MM.1S (cell line): ENCODE results near the gene SLC13A4.

Experiments used
- DNase-seq: peaks from one replicate; pipeline ENCODE4 v3.0.0-alpha.2; 2015
- H2AFZ ChIP-seq: fragments of 300-600 bp; sonication (generic); 2 replicates; pipeline ENCODE4 v1.6.0; 2016; ENCODE audit warnings: antibody characterized with exemption, low read length
- H3F3A ChIP-seq: fragments of 300-600 bp; sonication (generic); 2 replicates; pipeline ENCODE4 v1.6.1; 2016; ENCODE audit warnings: mild to moderate bottlenecking, antibody characterized with exemption, low read length, moderate library complexity, mixed read lengths; ENCODE audit not compliant: insufficient read depth
- H3K27ac ChIP-seq: fragments of 300-600 bp; sonication (generic); 2 replicates; pipeline ENCODE4 v1.5.1; 2016; ENCODE audit warnings: mild to moderate bottlenecking, low read length
- H3K27me3 ChIP-seq: fragments of 300-600 bp; sonication (generic); replicated peaks from 2 replicates; pipeline ENCODE4 v1.6.0; 2016; ENCODE audit warnings: low read length; ENCODE audit not compliant: insufficient read depth
- H3K36me3 ChIP-seq: fragments of 300-600 bp; sonication (generic); replicated peaks from 2 replicates; pipeline ENCODE4 v1.6.1; 2016; ENCODE audit warnings: mild to moderate bottlenecking, low read length, mixed read lengths; ENCODE audit not compliant: insufficient read depth
- H3K4me1 ChIP-seq: fragments of 300-600 bp; sonication (generic); 2 replicates; pipeline ENCODE4 v1.6.1; 2016; ENCODE audit warnings: low read length, mixed read lengths
- H3K4me2 ChIP-seq: fragments of 300-600 bp; sonication (generic); 2 replicates; pipeline ENCODE4 v1.6.0; 2016; ENCODE audit warnings: low read depth, low read length
- H3K4me3 ChIP-seq: fragments of 300-600 bp; sonication (generic); 2 replicates; pipeline ENCODE4 v1.5.1; 2016; ENCODE audit warnings: low read length, mixed read lengths
- H3K79me2 ChIP-seq: fragments of 300-600 bp; sonication (generic); 2 replicates; pipeline ENCODE4 v1.6.1; 2016; ENCODE audit warnings: mixed run types, low read length, mixed read lengths
- H3K9ac ChIP-seq: fragments of 300-600 bp; sonication (generic); 2 replicates; pipeline ENCODE4 v1.6.1; 2016; ENCODE audit warnings: low read length, mixed read lengths
- H3K9me2 ChIP-seq: fragments of 300-600 bp; sonication (generic); replicated peaks from 2 replicates; pipeline ENCODE4 v1.6.1; 2016; ENCODE audit warnings: mild to moderate bottlenecking, low read length, mixed read lengths; ENCODE audit not compliant: insufficient read depth
- H3K9me3 ChIP-seq: fragments of 300-600 bp; sonication (generic); replicated peaks from 2 replicates; pipeline ENCODE4 v1.6.1; 2016; ENCODE audit warnings: mild to moderate bottlenecking, low read length, mixed read lengths; ENCODE audit not compliant: insufficient read depth
- H4K20me1 ChIP-seq: fragments of 300-600 bp; sonication (generic); 2 replicates; pipeline ENCODE4 v1.6.1; 2016; ENCODE audit warnings: mild to moderate bottlenecking, low read length, moderate library complexity, mixed read lengths; ENCODE audit not compliant: insufficient read depth
- EZH2 ChIP-seq: fragments of 300-600 bp; sonication (generic); optimal IDR thresholded peaks from 2 replicates; pipeline ENCODE3; 2017; ENCODE audit warnings: low read depth, mild to moderate bottlenecking, antibody characterized with exemption, low read length, mixed read lengths
- EZH2phosphoT487 ChIP-seq: fragments of 300-600 bp; sonication (generic); IDR thresholded peaks from 2 replicates; pipeline ENCODE4 v1.6.1; 2018; ENCODE audit warnings: antibody characterized with exemption, low read length
- TF ChIP-seq, protein P1 (sequence below): fragments of 300-600 bp; sonication (generic); IDR thresholded peaks from 2 replicates; pipeline ENCODE4 v1.5.1; 2016; ENCODE audit warnings: antibody characterized with exemption, low read length, mixed read lengths

SLC13A4 gene

DNA sequence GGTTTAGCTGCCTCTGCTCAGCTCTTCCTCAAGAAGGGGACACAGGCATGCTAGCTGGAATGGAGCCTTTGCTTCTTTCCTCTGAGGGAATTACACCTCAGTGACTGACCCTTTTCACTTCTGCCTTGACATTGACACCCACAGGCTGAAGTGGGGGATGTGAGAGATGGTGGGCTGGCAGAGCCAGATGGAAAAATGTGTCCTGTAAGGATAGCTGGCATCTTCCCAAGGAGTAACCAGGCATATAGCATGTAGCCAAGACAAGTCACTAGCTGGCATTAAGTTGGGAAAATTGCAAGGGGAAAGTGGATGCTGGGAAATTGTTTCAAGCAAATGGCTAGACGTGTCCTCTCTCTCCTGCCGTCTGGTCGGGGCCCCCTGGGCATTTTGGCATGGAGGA, 45.8 kb downstream of the SLC13A4 start:
- Histone ChIP-seq H3K9me3 (no peaks in the 10 kb centered on the region), H3K4me2 (no peak overlapping the region), H3K4me1 (peaks cover 10% of the 10 kb centered on the region; the same call in 1 of the 2 replicates), H3K27ac (no peak overlapping the region), H3K9ac (no peak overlapping the region), H4K20me1 (no peaks in the 10 kb centered on the region), H2AFZ (no peak overlapping the region), H3K27me3 (no peaks in the 10 kb centered on the region), H3K4me3 (no peak overlapping the region), H3F3A (0 out of 2 replicates have a peak, but pooled peaks cover 6% of the 10 kb centered on the region), H3K36me3 (no peaks in the 10 kb centered on the region), H3K79me2 (no peaks in the 10 kb centered on the region), H3K9me2 (no peaks in the 10 kb centered on the region)
- no peak for DNase-seq
- TF ChIP-seq, protein P1, sequence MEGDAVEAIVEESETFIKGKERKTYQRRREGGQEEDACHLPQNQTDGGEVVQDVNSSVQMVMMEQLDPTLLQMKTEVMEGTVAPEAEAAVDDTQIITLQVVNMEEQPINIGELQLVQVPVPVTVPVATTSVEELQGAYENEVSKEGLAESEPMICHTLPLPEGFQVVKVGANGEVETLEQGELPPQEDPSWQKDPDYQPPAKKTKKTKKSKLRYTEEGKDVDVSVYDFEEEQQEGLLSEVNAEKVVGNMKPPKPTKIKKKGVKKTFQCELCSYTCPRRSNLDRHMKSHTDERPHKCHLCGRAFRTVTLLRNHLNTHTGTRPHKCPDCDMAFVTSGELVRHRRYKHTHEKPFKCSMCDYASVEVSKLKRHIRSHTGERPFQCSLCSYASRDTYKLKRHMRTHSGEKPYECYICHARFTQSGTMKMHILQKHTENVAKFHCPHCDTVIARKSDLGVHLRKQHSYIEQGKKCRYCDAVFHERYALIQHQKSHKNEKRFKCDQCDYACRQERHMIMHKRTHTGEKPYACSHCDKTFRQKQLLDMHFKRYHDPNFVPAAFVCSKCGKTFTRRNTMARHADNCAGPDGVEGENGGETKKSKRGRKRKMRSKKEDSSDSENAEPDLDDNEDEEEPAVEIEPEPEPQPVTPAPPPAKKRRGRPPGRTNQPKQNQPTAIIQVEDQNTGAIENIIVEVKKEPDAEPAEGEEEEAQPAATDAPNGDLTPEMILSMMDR: no peak
- no peak for TF ChIP-seq EZH2phosphoT487
- TF ChIP-seq EZH2: no peak

GRCh38 chr7:135681762-135682161, 46.2 kb downstream of the SLC13A4 start:
- no peak overlapping the region for H2AFZ ChIP-seq
- H3K4me2 ChIP-seq: no peak overlapping the region
- H3K27me3 ChIP-seq: no peaks in the 10 kb centered on the region
- H4K20me1 ChIP-seq: no peaks in the 10 kb centered on the region
- no peak overlapping the region for H3K27ac ChIP-seq
- no peaks in the 10 kb centered on the region for H3K9me2 ChIP-seq
- DNase-seq: no peak
- H3K36me3 ChIP-seq: no peaks in the 10 kb centered on the region
- H3K79me2 ChIP-seq: no peaks in the 10 kb centered on the region
- H3K9ac ChIP-seq: no peak overlapping the region
- 0 out of 2 replicates have a peak, but pooled peaks cover 6% of the 10 kb centered on the region for H3F3A ChIP-seq
- no peak overlapping the region for H3K4me3 ChIP-seq
- TF ChIP-seq EZH2phosphoT487 (no peak), EZH2 (no peak)
- TF ChIP-seq, protein P1: no peak
- peaks cover 10% of the 10 kb centered on the region; the same call in 1 of the 2 replicates for H3K4me1 ChIP-seq
- H3K9me3 ChIP-seq: no peaks in the 10 kb centered on the region

DNA sequence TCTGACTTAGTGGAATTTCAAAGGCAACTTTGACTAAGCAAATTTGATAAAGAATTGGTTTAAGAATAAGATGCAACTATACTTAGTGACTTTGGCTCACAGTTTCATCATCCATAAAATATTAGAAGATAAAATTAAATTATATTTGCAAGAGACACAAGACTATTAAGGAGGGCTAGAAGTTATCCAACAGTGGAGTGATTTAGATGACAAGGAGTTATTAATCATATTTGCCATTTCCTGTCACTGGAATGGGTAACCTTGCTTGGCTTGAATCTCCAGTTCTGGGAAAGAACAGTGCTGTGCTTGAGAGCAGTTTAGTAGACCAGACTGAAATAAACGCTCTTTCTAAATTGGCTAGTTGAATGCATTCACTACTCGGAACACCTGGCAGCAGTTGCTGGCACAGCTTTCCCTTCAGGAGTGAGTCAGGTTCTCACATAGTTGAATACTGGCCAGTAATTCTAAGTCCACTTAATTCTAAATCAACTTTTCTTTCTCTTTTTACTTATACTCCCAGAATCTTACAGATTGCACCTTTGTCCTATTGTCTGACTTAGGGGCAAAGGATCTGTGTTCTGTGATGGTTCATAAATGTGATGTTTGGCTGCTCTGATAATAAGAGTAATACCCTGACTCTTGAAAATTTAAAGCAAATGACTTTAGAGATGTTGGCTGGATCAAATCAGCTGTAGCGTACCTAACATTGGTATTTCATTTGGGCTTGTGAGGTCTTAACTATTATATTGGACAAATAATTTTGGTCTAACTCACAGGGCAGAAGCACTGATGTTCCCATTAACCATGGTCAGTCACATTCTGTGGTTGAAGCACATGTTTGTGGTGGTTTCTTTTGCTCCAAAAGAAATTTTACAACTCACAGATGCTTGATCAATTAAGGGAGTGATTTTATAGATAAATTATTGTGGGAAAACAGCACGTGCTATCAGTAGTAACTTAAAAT, 49.1 kb downstream of the SLC13A4 start:
- DNase-seq: no peak
- Histone ChIP-seq H3K9me2 (no peaks in the 10 kb centered on the region), H4K20me1 (no peaks in the 10 kb centered on the region), H3K79me2 (no peaks in the 10 kb centered on the region), H3K27me3 (no peaks in the 10 kb centered on the region), H3K9me3 (no peaks in the 10 kb centered on the region), H3F3A (0 out of 2 replicates have a peak, but pooled peaks cover 6% of the 10 kb centered on the region), H3K4me3 (no peak overlapping the region), H3K36me3 (0 out of 2 replicates have a peak, but pooled peaks cover 7% of the 10 kb centered on the region), H3K9ac (no peak overlapping the region), H3K27ac (no peak overlapping the region), H3K4me1 (peaks cover 10% of the 10 kb centered on the region; the same call in 1 of the 2 replicates), H2AFZ (no peak overlapping the region), H3K4me2 (no peak overlapping the region)
- TF ChIP-seq, protein P1: no peak
- TF ChIP-seq EZH2: no peak
- TF ChIP-seq EZH2phosphoT487: no peak
